GM12878 (cell line): ENCODE results near the gene SHC4. TPM values are rescaled to one million over a fixed set of nuclear protein-coding genes. Genes with fewer than 3 reads are reported as not detected.

Experiments used
- ATAC-seq: fragments of 200-7000 bp; cut with Tn5 transposase; 3 replicates; pipeline ENCODE4 v1.9.1; 2020; ENCODE audit warnings: mild to moderate bottlenecking, moderate library complexity
- BruUV-seq: library from RNA; stranded (reverse); fragments of 400-500 nt; replicated peaks from 2 replicates; lab custom pipeline; 2021; lab: Mats Ljungman, UMichigan
- CTCF ChIA-PET: fragments of 300-600 bp; sonication (Branson Sonifier 250); formaldehyde crosslinking; extraction: SDS; loops from one replicate; lab custom pipeline; 2021; ENCODE audit warnings: inconsistent platforms; lab: Yijun Ruan, JAX
- POLR2A ChIA-PET: fragments of 350-600 bp; formaldehyde crosslinking; extraction: SDS; loops from one replicate; lab custom pipeline; 2021; ENCODE audit warnings: inconsistent platforms; lab: Charles Lee
- RAD21 ChIA-PET: fragments of 300-600 bp; sonication (Branson Sonifier 250); formaldehyde crosslinking; loops from one replicate; lab custom pipeline; 2023; ENCODE audit warnings: antibody characterized with exemption; ENCODE audit not compliant: unreplicated experiment; lab: Charles Lee
- SMC1A ChIA-PET: fragments of 300-600 bp; sonication (Branson Sonifier 250); formaldehyde crosslinking; loops from one replicate; lab custom pipeline; 2023; ENCODE audit not compliant: unreplicated experiment, uncharacterized antibody; lab: Charles Lee
- DNase-seq: peaks from one replicate; pipeline ENCODE4 v3.0.0-alpha.2; 2011; ENCODE audit warnings: low read depth, low spot score
- FAIRE-seq: peaks from 3 replicates; lab custom pipeline; 2011; peaks lifted over from hg19 to GRCh38; lab: Jason Lieb, UNC
- H2AFZ ChIP-seq: 2 replicates; pipeline ENCODE4 v1.6.0; 2011; ENCODE audit warnings: low read depth, low read length, control low read depth; ENCODE audit not compliant: control insufficient read depth
- H3K27ac ChIP-seq: 2 replicates; pipeline ENCODE4 v1.5.1; 2011; ENCODE audit warnings: control low read depth; ENCODE audit not compliant: control insufficient read depth, insufficient read depth
- H3K27me3 ChIP-seq, 2 experiments: replicated peaks in 1 of 2; 2 replicates each; pipeline versions ENCODE4 v1.6.0 to v1.6.1; 2011; ENCODE audit warnings: low read length in 1 of 2; ENCODE audit not compliant: control insufficient read depth in 2 of 2, insufficient read depth in 2 of 2
- H3K36me3 ChIP-seq, 2 experiments: 2 replicates each; pipeline ENCODE4 v1.5.1; 2011; ENCODE audit warnings: low read length in 1 of 2; ENCODE audit not compliant: control insufficient read depth in 2 of 2, insufficient read depth in 2 of 2
- H3K4me1 ChIP-seq: 2 replicates; pipeline ENCODE4 v1.6.1; 2011; ENCODE audit warnings: mild to moderate bottlenecking, low read length, moderate library complexity, mixed read lengths; ENCODE audit not compliant: control insufficient read depth, insufficient read depth
- H3K4me2 ChIP-seq: 2 replicates; pipeline ENCODE4 v1.6.0; 2011; ENCODE audit warnings: control low read depth; ENCODE audit not compliant: control insufficient read depth, insufficient read depth
- H3K4me3 ChIP-seq: fragments of 200-600 bp; sonication (generic); 2 replicates; pipeline ENCODE4 v1.5.1; 2016
- H3K79me2 ChIP-seq: 2 replicates; pipeline ENCODE4 v1.6.0; 2011; ENCODE audit warnings: low read length; ENCODE audit not compliant: control insufficient read depth, insufficient read depth
- H3K9ac ChIP-seq: 2 replicates; pipeline ENCODE4 v1.8.0; 2011; ENCODE audit warnings: low read length, control low read depth, mixed read lengths; ENCODE audit not compliant: control insufficient read depth, insufficient read depth
- H3K9me3 ChIP-seq: replicated peaks from 3 replicates; pipeline ENCODE4 v1.5.1; 2011; ENCODE audit warnings: mild to moderate bottlenecking, low read length; ENCODE audit not compliant: control insufficient read depth, insufficient read depth
- H4K20me1 ChIP-seq: 2 replicates; pipeline ENCODE4 v1.6.0; 2011; ENCODE audit not compliant: control insufficient read depth, insufficient read depth
- CHD2 ChIP-seq: IDR thresholded peaks from 2 replicates; pipeline ENCODE4 v1.6.1; 2011; ENCODE audit warnings: low read depth, low read length, improper control_type of control experiment, borderline replicate concordance
- EGR1 ChIP-seq, 2 experiments: IDR thresholded peaks; 1 replicate in 1 of 2; 2 replicates in 1 of 2; pipeline ENCODE4 v1.6.1; 2011 to 2012; ENCODE audit warnings: low read depth in 2 of 2, low read length in 2 of 2, borderline replicate concordance in 1 of 2, mild to moderate bottlenecking in 1 of 2, moderate library complexity in 1 of 2
- ESRRA ChIP-seq: IDR thresholded peaks from 2 replicates; pipeline ENCODE4 v1.6.1; 2012; ENCODE audit warnings: mild to moderate bottlenecking, low read length, improper control_type of control experiment
- GATAD2B ChIP-seq: fragments of 450-650 bp; conservative IDR thresholded peaks from 2 replicates; pipeline ENCODE4 v1.6.1; 2017; ENCODE audit warnings: low read depth, mild to moderate bottlenecking, moderate library complexity
- HDAC2 ChIP-seq: fragments of 200-600 bp; sonication (generic); IDR thresholded peaks from 2 replicates; pipeline ENCODE4 v1.6.1; 2017
- PBX3 ChIP-seq: IDR thresholded peaks from 2 replicates; pipeline ENCODE4 v1.6.1; 2011; ENCODE audit warnings: mild to moderate bottlenecking, low read depth, low read length, moderate library complexity; ENCODE audit not compliant: insufficient replicate concordance
- RFX5 ChIP-seq: IDR thresholded peaks from 2 replicates; pipeline ENCODE4 v1.6.1; 2011; ENCODE audit warnings: low read depth, low read length, improper control_type of control experiment
- SIN3A ChIP-seq: IDR thresholded peaks from 2 replicates; pipeline ENCODE4 v1.6.1; 2012; ENCODE audit warnings: low read depth, low read length, improper control_type of control experiment
- SMAD5 ChIP-seq: IDR thresholded peaks from 2 replicates; pipeline ENCODE4 v1.6.1; 2016; ENCODE audit warnings: antibody characterized with exemption, low read depth
- SP1 ChIP-seq: IDR thresholded peaks from one replicate; pipeline ENCODE4 v1.6.1; 2011; ENCODE audit warnings: low read depth, low read length
- TARDBP ChIP-seq: IDR thresholded peaks from 2 replicates; pipeline ENCODE4 v1.6.1; 2016; ENCODE audit warnings: borderline replicate concordance
- WGBS: methylation state at CpG from one replicate; pipeline ENCODE4 v1.1.6; 2016; ENCODE audit warnings: low lambda C conversion rate; ENCODE audit not compliant: insufficient replicate concordance, insufficient coverage; ENCODE audit errors: missing lambda C conversion rate; 5-methylcytosine and 5-hydroxymethylcytosine counted together
- in situ Hi-C: fragments of 300-500 bp; cut with MboI; formaldehyde crosslinking; loops from 9 replicates; pipeline ENCODE4 v1.14.3; 2018; ENCODE audit warnings: mixed read lengths
- intact Hi-C: fragments of 100-400 bp; cut with micrococcal nuclease; formaldehyde crosslinking; loops from one replicate; pipeline ENCODE4 v1.14.2; 2022; ENCODE audit not compliant: unreplicated experiment
- polyA plus RNA-seq, 11 experiments: library from polyadenylated mRNA; depleted of rRNA in 4 of 11; unstranded in 6 of 11; stranded (reverse) in 5 of 11; fragments of >200 nt; fragmentation: Nextera tagmentation in 4 of 11; fragmentation: Illumina TruSeq in 1 of 11; extraction: Ambion mirVana in 4 of 11; extraction: Trizol in 1 of 11; gene quantifications; 1 replicate in 1 of 11; 2 replicates in 10 of 11; pipeline versions ENCODE4 v1.2.1 to v1.2.3, GENCODE V29; 2011 to 2016; ENCODE audit warnings: inconsistent platforms in 2 of 11, missing spikeins in 2 of 11, low read depth in 1 of 11
- total RNA-seq, 4 experiments: library from RNA; depleted of rRNA in 3 of 4; stranded (reverse); fragments of >200 nt in 3 of 4; fragmentation: Illumina TruSeq in 1 of 4; extraction: Trizol in 1 of 4; gene quantifications; 2 replicates each; pipeline versions ENCODE4 v1.2.1 to v1.2.3, GENCODE V29; 2013 to 2021
- TF ChIP-seq, protein P1 (sequence below): IDR thresholded peaks from 2 replicates; pipeline ENCODE4 v1.6.1; 2012; ENCODE audit warnings: mild to moderate bottlenecking, low read depth, low read length
- TF ChIP-seq, protein P2 (sequence below): IDR thresholded peaks from 2 replicates; pipeline ENCODE4 v1.6.1; 2011; ENCODE audit warnings: borderline replicate concordance, low read depth, mild to moderate bottlenecking, moderate library complexity, low read length; ENCODE audit not compliant: insufficient read depth, poor library complexity, severe bottlenecking
- TF ChIP-seq, protein P3 (sequence below): fragments of 450-650 bp; IDR thresholded peaks from 2 replicates; pipeline ENCODE4 v1.6.1; 2017; ENCODE audit warnings: borderline replicate concordance

The SHC4 gene
- total and polyA plus RNA-seq, 10 of the 15 experiments (the other 5 are each of a cell fraction or from before 2014, with no cell fraction given) = 0.04 to 0.87 (median 0.14) TPM

- TF ChIP-seq TARDBP = no peak
- TF ChIP-seq CHD2 = no peak
- TF ChIP-seq SP1 = no peak
- TF ChIP-seq, protein P1, sequence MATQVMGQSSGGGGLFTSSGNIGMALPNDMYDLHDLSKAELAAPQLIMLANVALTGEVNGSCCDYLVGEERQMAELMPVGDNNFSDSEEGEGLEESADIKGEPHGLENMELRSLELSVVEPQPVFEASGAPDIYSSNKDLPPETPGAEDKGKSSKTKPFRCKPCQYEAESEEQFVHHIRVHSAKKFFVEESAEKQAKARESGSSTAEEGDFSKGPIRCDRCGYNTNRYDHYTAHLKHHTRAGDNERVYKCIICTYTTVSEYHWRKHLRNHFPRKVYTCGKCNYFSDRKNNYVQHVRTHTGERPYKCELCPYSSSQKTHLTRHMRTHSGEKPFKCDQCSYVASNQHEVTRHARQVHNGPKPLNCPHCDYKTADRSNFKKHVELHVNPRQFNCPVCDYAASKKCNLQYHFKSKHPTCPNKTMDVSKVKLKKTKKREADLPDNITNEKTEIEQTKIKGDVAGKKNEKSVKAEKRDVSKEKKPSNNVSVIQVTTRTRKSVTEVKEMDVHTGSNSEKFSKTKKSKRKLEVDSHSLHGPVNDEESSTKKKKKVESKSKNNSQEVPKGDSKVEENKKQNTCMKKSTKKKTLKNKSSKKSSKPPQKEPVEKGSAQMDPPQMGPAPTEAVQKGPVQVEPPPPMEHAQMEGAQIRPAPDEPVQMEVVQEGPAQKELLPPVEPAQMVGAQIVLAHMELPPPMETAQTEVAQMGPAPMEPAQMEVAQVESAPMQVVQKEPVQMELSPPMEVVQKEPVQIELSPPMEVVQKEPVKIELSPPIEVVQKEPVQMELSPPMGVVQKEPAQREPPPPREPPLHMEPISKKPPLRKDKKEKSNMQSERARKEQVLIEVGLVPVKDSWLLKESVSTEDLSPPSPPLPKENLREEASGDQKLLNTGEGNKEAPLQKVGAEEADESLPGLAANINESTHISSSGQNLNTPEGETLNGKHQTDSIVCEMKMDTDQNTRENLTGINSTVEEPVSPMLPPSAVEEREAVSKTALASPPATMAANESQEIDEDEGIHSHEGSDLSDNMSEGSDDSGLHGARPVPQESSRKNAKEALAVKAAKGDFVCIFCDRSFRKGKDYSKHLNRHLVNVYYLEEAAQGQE = no peak
- no peak for TF ChIP-seq RFX5
- no peak for TF ChIP-seq SIN3A
- TF ChIP-seq PBX3 = no peak
- TF ChIP-seq, protein P2, sequence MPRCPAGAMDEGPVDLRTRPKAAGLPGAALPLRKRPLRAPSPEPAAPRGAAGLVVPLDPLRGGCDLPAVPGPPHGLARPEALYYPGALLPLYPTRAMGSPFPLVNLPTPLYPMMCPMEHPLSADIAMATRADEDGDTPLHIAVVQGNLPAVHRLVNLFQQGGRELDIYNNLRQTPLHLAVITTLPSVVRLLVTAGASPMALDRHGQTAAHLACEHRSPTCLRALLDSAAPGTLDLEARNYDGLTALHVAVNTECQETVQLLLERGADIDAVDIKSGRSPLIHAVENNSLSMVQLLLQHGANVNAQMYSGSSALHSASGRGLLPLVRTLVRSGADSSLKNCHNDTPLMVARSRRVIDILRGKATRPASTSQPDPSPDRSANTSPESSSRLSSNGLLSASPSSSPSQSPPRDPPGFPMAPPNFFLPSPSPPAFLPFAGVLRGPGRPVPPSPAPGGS = no peak
- TF ChIP-seq GATAD2B = no peak
- TF ChIP-seq ESRRA = no peak
- no peak for TF ChIP-seq EGR1 (IDR thresholded peaks at IDR 0.05; ENCODE audit: borderline replicate concordance in 1 of 2, low read depth in 2 of 2, low read length in 2 of 2)
- no peak for TF ChIP-seq HDAC2
- no peak for TF ChIP-seq SMAD5
- TF ChIP-seq, protein P3, sequence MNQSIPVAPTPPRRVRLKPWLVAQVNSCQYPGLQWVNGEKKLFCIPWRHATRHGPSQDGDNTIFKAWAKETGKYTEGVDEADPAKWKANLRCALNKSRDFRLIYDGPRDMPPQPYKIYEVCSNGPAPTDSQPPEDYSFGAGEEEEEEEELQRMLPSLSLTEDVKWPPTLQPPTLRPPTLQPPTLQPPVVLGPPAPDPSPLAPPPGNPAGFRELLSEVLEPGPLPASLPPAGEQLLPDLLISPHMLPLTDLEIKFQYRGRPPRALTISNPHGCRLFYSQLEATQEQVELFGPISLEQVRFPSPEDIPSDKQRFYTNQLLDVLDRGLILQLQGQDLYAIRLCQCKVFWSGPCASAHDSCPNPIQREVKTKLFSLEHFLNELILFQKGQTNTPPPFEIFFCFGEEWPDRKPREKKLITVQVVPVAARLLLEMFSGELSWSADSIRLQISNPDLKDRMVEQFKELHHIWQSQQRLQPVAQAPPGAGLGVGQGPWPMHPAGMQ = no peak
- TF ChIP-seq, all 136 proteins: peak for 0
- Histone ChIP-seq H3K36me3 (no peaks in the 10 kb centered on the region), H3K27me3 (no peaks in the 10 kb centered on the region), H2AFZ (no peak overlapping the region), H3K79me2 (no peaks in the 10 kb centered on the region), H3K27ac (no peak overlapping the region), H3K4me3 (no peak overlapping the region), H3K9ac (no peak overlapping the region), H3K9me3 (no peaks in the 10 kb centered on the region; the same call in 2 of the 3 replicates), H3K4me1 (no peaks in the 10 kb centered on the region), H3K4me2 (no peak overlapping the region), H4K20me1 (no peaks in the 10 kb centered on the region)
- DNase-seq = no peak
- no peak for ATAC-seq
- POLR2A ChIA-PET = no interaction called here
- 75% methylated on average over 35 of the region's 35 CpGs for WGBS
- intact Hi-C loops = loop anchor here (5.0 kb wide), 1 partner anchor 61 kb away; no protein-coding TSS in a partner anchor
- in situ Hi-C loops = no loop called here
- RAD21 ChIA-PET = interaction anchor here (0.9 to 3.5 kb wide), 4 partner anchors 27 to 162 kb away, joined by 3 to 36 read pairs (median 3); partner anchors contain the start of genes CEP152 and EID1
- CTCF ChIA-PET = interaction anchor here (1.0 to 8.6 kb wide), 7 partner anchors 7 to 173 kb away, joined by 3 to 134 read pairs (median 8); partner anchors contain the start of genes EID1 and SHC4
- FAIRE-seq = no peak
- SMC1A ChIA-PET = interaction anchor here (0.6 to 4.1 kb wide), 5 partner anchors 7 to 173 kb away, joined by 4 to 41 read pairs (median 4); partner anchors contain the start of genes EID1 and SHC4
- BruUV-seq = no TSS peak
Measured at GRCh38 chr15:48972750-48973503, 9.2 kb upstream of the SHC4 start.
